Activated CD4-positive, alpha-beta memory T cell treated with anti-CD3 and anti-CD28 coated beads for 36 hours (primary cell): ENCODE results near the gene MAN2C1. TPM values are rescaled to one million over a fixed set of nuclear protein-coding genes. Genes with fewer than 3 reads are reported as not detected.
"Not testable (repeated sequence)": the region's sequence is repeated elsewhere in the genome, so short reads cannot be mapped to it uniquely, and the experiment has no call there.

Source experiments
- CTCF ChIA-PET: fragments of 350-600 bp; sonication (Branson Sonifier 250); formaldehyde crosslinking; loops from one replicate; lab custom pipeline; 2021; ENCODE audit warnings: antibody characterized with exemption, inconsistent platforms; lab: Charles Lee
- POLR2A ChIA-PET: fragments of 350-600 bp; sonication (Branson Sonifier 250); formaldehyde crosslinking; loops from one replicate; lab custom pipeline; 2021; ENCODE audit warnings: antibody characterized with exemption; lab: Charles Lee
- DNase-seq: peaks from one replicate; pipeline ENCODE4 v3.0.0-alpha.2; 2020
- H3K27ac Mint-ChIP-seq: one replicate; pipeline ENCODE4 v1.8.0; 2021; ENCODE audit warnings: mixed read lengths
- H3K27me3 Mint-ChIP-seq: one replicate; pipeline ENCODE4 v1.8.0; 2021; ENCODE audit warnings: mixed read lengths
- H3K36me3 Mint-ChIP-seq: one replicate; pipeline ENCODE4 v1.8.0; 2021; ENCODE audit warnings: mixed read lengths
- H3K4me1 Mint-ChIP-seq: one replicate; pipeline ENCODE4 v1.8.0; 2021; ENCODE audit warnings: low read depth, mixed read lengths
- H3K4me3 Mint-ChIP-seq: one replicate; pipeline ENCODE4 v1.8.0; 2021; ENCODE audit warnings: mild to moderate bottlenecking, mixed read lengths
- H3K9me3 Mint-ChIP-seq: one replicate; pipeline ENCODE4 v1.8.0; 2021; ENCODE audit warnings: mixed read lengths
- intact Hi-C: fragments of 100-400 bp; cut with micrococcal nuclease; formaldehyde crosslinking; loops from one replicate; pipeline ENCODE4 v1.15.1; 2023
- microRNA-seq: library from miRNA; unstranded; fragments of <30 nt; microRNA quantifications from one replicate; pipeline ENCODE4 v1.2.0, GENCODE V29; 2022; ENCODE audit warnings: borderline number of aligned reads, borderline microRNAs expressed, borderline replicate concordance
- total RNA-seq, 2 experiments: library from RNA; stranded (reverse); gene quantifications; one replicate each; pipeline ENCODE4 v1.2.3, GENCODE V29; 2021

MAN2C1 gene
- total RNA-seq, 2 experiments from 2014 or later: 177 to 192 TPM

DNA sequence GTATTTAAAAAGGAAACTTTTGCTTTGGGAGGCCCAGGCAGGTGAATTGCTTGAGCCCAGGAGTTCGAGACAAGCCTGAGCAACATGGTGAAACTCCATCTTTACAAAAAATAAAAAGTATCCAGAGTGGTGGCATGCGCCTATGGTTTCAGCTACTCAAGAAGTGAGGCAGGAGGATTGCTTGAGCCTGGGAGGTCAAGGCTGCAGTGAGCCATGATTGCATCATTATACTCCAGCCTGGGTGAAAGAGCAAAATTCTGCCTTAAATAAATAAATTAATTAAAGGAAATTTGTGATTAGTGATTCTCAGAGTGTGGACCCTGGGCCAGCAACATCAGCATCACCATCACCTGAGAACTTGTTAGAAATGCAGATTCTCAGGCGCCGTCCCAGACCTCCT, 42.5 kb downstream of the MAN2C1 start:
- H3K27ac Mint-ChIP-seq: no peak overlapping the region
- H3K27me3 Mint-ChIP-seq: peaks cover 3% of the 10 kb centered on the region
- no peaks in the 10 kb centered on the region for H3K4me1 Mint-ChIP-seq
- ChIA-PET CTCF (no interaction called here), POLR2A (no interaction called here)
- H3K4me3 Mint-ChIP-seq: no peak overlapping the region
- intact Hi-C loops: no loop called here
- no peaks in the 10 kb centered on the region for H3K36me3 Mint-ChIP-seq
- no peaks in the 10 kb centered on the region for H3K9me3 Mint-ChIP-seq
- no peak for DNase-seq

DNA sequence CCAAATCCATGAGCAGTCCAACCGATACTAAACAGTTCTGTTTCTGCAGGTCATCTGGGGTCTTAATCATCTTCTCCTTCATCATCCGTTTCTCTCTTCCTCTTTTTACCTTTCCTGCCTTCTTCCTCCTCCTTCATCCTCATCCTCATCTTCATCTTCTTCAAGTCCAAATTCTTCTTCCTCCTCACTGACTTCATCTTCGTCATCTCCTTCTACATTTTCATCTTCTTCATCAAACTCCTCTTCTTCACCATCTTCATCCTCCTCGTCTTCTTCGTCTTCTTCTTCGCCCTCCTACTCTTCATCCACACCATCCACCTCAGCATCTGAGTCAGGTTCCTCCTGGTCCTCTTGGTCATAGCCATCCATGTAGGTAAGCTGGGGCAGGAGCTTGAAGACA, 46.7 kb downstream of the MAN2C1 start:
- POLR2A ChIA-PET: interaction anchor here (0.6 kb wide), 1 partner anchor 319 kb away, joined by 4 read pairs; no protein-coding TSS in a partner anchor
- Mint-ChIP-seq H3K9me3 (no peaks in the 10 kb centered on the region), H3K4me3 (no peak overlapping the region), H3K27ac (no peak overlapping the region), H3K4me1 (no peaks in the 10 kb centered on the region), H3K36me3 (no peaks in the 10 kb centered on the region), H3K27me3 (no peaks in the 10 kb centered on the region)
- no peak for DNase-seq
- CTCF ChIA-PET: interaction anchor here (0.6 kb wide), 1 partner anchor 315 kb away, joined by 3 read pairs; no protein-coding TSS in a partner anchor
- intact Hi-C loops: no loop called here

DNA sequence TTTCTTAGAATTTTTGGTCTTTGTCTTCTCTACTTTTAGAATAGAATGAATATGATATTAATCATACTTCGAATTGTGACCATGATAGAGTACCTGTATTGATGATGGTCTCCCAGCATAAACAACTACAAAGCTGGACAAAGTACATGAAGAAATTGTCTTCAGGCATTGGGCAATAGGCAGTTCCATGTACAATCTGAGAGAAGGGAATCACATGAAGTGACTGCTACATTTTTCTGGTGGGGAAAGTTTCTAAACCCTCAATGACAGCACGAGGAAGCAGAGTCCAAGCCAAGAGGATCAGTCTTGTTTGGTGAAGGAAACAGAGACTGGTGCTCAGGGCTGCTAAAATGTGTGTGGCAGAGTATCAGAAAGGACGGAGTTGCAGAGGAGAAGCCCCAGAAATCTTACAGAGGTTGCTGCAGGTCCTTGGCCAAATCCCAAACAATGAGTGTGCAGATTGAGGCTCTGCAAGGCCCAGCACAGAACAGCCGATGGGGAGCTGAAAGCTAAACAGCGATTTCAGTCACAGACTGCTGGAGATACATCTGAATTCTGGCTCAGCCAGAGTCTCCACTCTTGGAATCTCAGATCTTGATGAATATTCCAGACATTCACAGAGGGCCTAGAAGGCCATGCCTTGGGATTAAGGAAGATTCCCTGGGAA, 49.0 kb downstream of the MAN2C1 start:
- H3K9me3 Mint-ChIP-seq, intact Hi-C loops, DNase-seq, POLR2A ChIA-PET, H3K4me1 Mint-ChIP-seq, H3K27me3 Mint-ChIP-seq, H3K4me3 Mint-ChIP-seq, CTCF ChIA-PET, H3K36me3 Mint-ChIP-seq, H3K27ac Mint-ChIP-seq: not testable (repeated sequence)

DNA sequence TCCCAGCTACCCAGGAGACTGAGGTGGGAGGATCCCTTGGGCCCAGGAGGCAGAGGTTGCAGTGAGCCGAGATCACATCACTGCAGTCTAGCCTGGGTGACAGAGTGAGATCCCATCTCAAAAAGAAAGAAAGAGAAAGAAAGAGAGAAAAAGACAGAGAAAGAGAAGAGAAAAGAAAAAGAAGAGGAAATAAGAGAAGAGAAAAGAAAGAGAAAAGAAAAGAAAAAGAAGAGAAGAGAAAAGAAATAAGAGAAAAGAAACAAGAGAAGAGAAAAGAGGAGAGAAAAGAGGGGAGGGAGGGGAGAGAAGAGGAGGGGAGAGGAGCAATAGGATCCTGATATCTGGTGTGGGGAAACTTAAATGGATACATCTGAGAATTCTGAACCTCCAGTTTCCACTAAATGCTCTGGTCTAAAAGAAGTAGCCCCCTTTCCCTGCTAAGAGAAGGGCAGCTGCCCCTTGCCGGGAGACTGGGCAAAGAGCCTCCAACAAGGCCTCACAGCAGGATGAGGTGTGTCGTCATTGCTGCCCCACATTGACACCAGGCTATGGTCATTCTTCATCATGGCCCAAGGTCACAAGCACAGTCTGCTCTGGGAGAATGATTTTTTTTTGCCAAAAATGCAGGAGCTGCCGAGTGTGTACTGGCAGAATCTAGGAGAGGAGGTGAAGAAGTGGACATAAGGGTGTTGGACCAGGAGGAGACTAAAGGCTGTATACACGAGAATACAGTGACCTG, 53.7 kb downstream of the MAN2C1 start:
- H3K9me3 Mint-ChIP-seq: no peaks in the 10 kb centered on the region
- DNase-seq: no peak
- ChIA-PET CTCF (no interaction called here), POLR2A (no interaction called here)
- no peaks in the 10 kb centered on the region for H3K36me3 Mint-ChIP-seq
- intact Hi-C loops: no loop called here
- no peak overlapping the region for H3K4me3 Mint-ChIP-seq
- H3K4me1 Mint-ChIP-seq: no peaks in the 10 kb centered on the region
- H3K27ac Mint-ChIP-seq: no peak overlapping the region
- peaks cover 5% of the 10 kb centered on the region for H3K27me3 Mint-ChIP-seq

DNA sequence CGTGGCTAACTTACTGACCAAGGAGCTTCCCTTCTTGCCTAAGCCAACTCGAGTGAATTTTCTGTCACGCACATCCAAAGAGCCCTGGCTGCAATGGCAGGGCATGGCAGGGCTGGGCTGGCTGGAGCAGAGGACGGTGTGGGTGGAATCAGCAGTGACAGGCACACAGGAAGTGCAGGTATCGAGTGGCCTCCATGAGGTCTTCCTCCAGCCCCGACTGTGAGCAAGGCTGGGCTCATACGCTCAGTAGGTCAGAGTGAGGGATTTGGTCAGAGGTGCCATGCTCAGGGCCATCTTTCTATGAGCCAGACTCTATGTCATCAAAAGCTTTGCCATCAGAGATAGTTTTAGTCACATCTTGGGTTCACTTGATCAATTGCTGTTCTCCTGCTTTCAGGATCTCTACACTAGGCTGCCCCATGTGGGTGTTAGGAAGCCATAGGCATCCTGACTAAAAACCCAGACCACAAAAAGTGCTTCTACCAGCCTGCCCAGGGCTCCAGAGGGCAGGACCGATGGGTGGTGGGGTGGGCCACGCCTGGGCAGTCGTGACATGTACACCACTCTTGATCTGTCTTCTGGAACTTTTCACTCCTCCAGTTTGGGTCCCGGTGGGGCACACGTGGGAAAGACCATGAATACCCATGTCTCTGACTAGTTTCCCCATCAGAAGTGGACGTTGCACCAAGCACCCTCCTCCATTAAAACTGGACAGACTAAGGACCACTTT, 55.1 kb downstream of the MAN2C1 start:
- ChIA-PET CTCF (no interaction called here), POLR2A (no interaction called here)
- no peak for DNase-seq
- no peak overlapping the region for H3K27ac Mint-ChIP-seq
- no peaks in the 10 kb centered on the region for H3K4me1 Mint-ChIP-seq
- H3K36me3 Mint-ChIP-seq: no peaks in the 10 kb centered on the region
- H3K9me3 Mint-ChIP-seq: no peaks in the 10 kb centered on the region
- peaks cover 8% of the 10 kb centered on the region for H3K27me3 Mint-ChIP-seq
- intact Hi-C loops: no loop called here
- H3K4me3 Mint-ChIP-seq: no peak overlapping the region

DNA sequence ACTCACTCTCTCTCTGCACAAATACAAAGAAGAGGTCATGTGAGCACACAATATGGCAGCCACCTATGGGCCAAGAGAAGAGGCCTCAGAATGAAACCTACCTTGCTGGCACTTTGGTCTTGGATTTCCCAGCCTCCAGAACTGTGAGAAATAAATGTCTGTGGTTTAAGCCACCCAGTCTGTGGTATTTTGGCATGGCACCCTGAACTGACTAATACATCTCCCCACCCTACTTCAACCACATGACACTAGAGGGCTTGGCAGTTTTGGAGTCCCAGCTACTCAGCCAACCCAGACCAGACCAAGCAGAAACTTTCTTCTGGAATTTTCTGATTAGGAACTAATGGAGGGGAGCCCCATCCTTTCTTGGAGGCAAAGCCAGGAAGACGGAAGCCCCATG, 55.9 kb downstream of the MAN2C1 start:
- H3K9me3 Mint-ChIP-seq, intact Hi-C loops, H3K4me3 Mint-ChIP-seq, CTCF ChIA-PET, H3K36me3 Mint-ChIP-seq, H3K4me1 Mint-ChIP-seq, H3K27ac Mint-ChIP-seq, POLR2A ChIA-PET: not testable (repeated sequence)
- DNase-seq: peak; percentile 18
- peaks cover 11% of the 10 kb centered on the region for H3K27me3 Mint-ChIP-seq

DNA sequence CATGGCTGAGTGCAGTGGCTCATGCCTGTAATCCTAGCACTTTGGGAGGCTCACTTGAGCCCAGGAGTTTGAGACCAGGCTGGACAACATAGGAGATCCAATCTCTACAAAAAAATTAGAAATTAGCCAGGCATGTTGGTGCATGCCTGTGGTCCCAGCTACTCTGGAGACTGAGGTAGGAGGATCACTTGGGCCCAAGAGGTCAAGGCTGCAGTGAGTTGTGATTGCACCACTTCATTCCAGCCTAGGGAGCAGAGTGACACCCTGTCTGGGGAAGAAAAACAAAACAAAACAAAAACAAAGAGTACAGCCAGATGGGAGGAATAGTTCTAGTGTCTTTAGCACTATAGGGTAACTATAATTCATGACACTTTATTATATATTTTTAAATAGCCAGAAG, 58.7 kb downstream of the MAN2C1 start:
- Mint-ChIP-seq H3K4me1 (no peaks in the 10 kb centered on the region), H3K4me3 (no peak overlapping the region), H3K27me3 (peaks cover 24% of the 10 kb centered on the region), H3K9me3 (no peaks in the 10 kb centered on the region), H3K36me3 (no peaks in the 10 kb centered on the region), H3K27ac (no peak overlapping the region)
- CTCF ChIA-PET: no interaction called here
- DNase-seq: no peak
- intact Hi-C loops: no loop called here
- POLR2A ChIA-PET: no interaction called here

DNA sequence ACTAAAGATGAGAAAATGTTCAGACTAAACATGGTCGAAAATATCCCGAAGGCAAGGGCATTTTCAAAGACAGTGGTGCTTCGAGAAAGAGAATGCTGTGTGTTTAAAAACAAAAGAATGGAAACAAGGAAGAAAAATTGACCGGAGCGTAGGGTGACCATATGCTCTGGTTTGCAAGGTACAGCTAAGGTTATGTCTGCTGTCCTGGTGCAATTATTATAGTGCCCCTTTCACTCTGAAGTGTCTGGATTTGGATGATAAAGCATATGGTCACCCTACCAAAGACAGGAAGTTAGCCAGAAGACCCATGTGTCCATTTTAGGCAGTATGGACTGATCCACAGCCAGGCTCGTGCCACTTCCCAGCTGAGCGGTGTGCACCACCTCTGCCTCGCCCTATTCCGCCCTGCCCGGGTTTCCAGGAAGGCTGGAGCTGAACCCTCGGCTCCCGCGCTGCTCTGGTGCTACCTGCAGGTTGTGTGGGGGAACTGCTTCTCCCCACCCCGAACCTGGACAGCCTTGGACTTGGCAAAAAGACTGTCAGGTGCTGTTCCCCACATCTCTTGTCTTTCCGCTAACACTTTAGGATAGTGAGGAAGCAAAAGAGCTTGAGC, 60.5 kb downstream of the MAN2C1 start:
- H3K9me3 Mint-ChIP-seq: no peaks in the 10 kb centered on the region
- H3K4me1 Mint-ChIP-seq: no peaks in the 10 kb centered on the region
- POLR2A ChIA-PET: no interaction called here
- intact Hi-C loops: no loop called here
- H3K4me3 Mint-ChIP-seq: no peak overlapping the region
- CTCF ChIA-PET: interaction anchor here (1.2 kb wide), 1 partner anchor 8 kb away, joined by 4 read pairs; no protein-coding TSS in a partner anchor
- no peak overlapping the region for H3K27ac Mint-ChIP-seq
- H3K27me3 Mint-ChIP-seq: peaks cover 24% of the 10 kb centered on the region
- H3K36me3 Mint-ChIP-seq: no peaks in the 10 kb centered on the region
- DNase-seq: peak; percentile 27

DNA sequence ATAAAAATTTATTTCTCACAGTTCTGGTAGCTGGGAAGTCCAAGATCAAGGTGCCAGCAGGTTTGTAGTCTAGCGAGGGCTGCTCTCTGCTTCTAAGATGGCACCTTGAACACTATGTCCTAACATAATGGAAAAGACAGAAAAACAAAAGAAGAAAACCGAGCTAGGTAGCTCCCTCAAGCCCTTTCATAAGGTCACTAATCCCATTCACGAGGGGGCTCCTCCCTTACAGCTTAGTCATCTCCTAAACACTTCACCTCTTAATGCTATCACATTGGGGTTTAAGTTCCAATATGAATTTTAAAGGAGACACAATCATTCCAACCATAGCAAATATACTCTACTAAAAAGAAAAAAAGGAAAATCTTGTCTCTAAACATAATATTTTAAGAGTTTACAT, 62.2 kb downstream of the MAN2C1 start:
- Mint-ChIP-seq H3K9me3 (no peaks in the 10 kb centered on the region), H3K27me3 (peaks cover 20% of the 10 kb centered on the region), H3K36me3 (no peaks in the 10 kb centered on the region), H3K4me1 (no peaks in the 10 kb centered on the region), H3K4me3 (no peak overlapping the region), H3K27ac (no peak overlapping the region)
- intact Hi-C loops: no loop called here
- ChIA-PET POLR2A (no interaction called here), CTCF (no interaction called here)
- DNase-seq: no peak

Small RNA genes within 50 kb of the gene (microRNA-seq; reads per million reads assigned to microRNA genes)
- gene MIR631: not detected

Other genes starting within 250 kb of the MAN2C1 start
- gene C15orf39, start 166.7 kb downstream of the MAN2C1 start, total RNA-seq: 10 to 100 TPM; 14.1 to 14.2 TPM
- gene GOLGA6C, start 110.3 kb downstream of the MAN2C1 start, total RNA-seq: not detected
- gene GOLGA6D, start 85.8 kb downstream of the MAN2C1 start, total RNA-seq: under 1 TPM in 1 of 2 experiments, not detected in 1; 0.12 TPM
- 10 to 100 TPM; 83.3 to 87.8 TPM for gene COMMD4, start 32.5 kb downstream of the MAN2C1 start, total RNA-seq
- gene NEIL1, start 21.6 kb downstream of the MAN2C1 start, total RNA-seq: 10 to 100 TPM in 1 of 2 experiments, 1 to 10 TPM in 1; 9.8 to 10.1 TPM
- 10 to 100 TPM; 80.1 to 83.3 TPM for gene SIN3A, start 83.1 kb upstream of the MAN2C1 start, total RNA-seq
- gene PTPN9, start 210.7 kb upstream of the MAN2C1 start, total RNA-seq: 10 to 100 TPM; 19.2 to 20.9 TPM